KMS-11 (cell line): ENCODE data around the gene SLC25A42.
"Not testable (repeated sequence)": the region's sequence is repeated elsewhere in the genome, so short reads cannot be mapped to it uniquely, and the experiment has no call there.

Source experiments
- H2AFZ ChIP-seq: fragments of 200-600 bp; sonication (generic); 2 replicates; pipeline ENCODE4 v1.6.1; 2016; ENCODE audit warnings: antibody characterized with exemption, mixed run types, low read depth
- H3K27ac ChIP-seq: fragments of 200-600 bp; sonication (generic); 2 replicates; pipeline ENCODE4 v1.6.1; 2016; ENCODE audit warnings: mild to moderate bottlenecking, mixed run types
- H3K27me3 ChIP-seq: fragments of 200-600 bp; sonication (generic); 2 replicates; pipeline ENCODE4 v1.6.1; 2017; ENCODE audit warnings: mild to moderate bottlenecking, low read depth, mixed run types, moderate library complexity; ENCODE audit not compliant: insufficient read depth
- H3K36me3 ChIP-seq: fragments of 200-600 bp; sonication (generic); 2 replicates; pipeline ENCODE4 v1.6.1; 2017; ENCODE audit warnings: mild to moderate bottlenecking, mixed run types; ENCODE audit not compliant: insufficient read depth
- H3K4me1 ChIP-seq: fragments of 200-600 bp; sonication (generic); 2 replicates; pipeline ENCODE4 v1.6.1; 2016; ENCODE audit warnings: mild to moderate bottlenecking, low read depth, mixed run types; ENCODE audit not compliant: poor library complexity, severe bottlenecking
- H3K4me2 ChIP-seq: fragments of 200-600 bp; sonication (generic); 2 replicates; pipeline ENCODE4 v1.7.0; 2016; ENCODE audit warnings: mild to moderate bottlenecking, mixed run types
- H3K4me3 ChIP-seq: fragments of 200-600 bp; sonication (generic); IDR thresholded peaks from 2 replicates; pipeline ENCODE4 v1.6.1; 2017; ENCODE audit warnings: low read depth, low read length, mixed read lengths; ENCODE audit not compliant: insufficient read depth
- H3K79me2 ChIP-seq: fragments of 200-600 bp; sonication (generic); 2 replicates; pipeline ENCODE4 v1.6.1; 2016; ENCODE audit warnings: low read depth, mixed run types; ENCODE audit not compliant: insufficient read depth
- H3K9ac ChIP-seq: fragments of 200-600 bp; sonication (generic); 2 replicates; pipeline ENCODE4 v1.6.1; 2016; ENCODE audit warnings: mild to moderate bottlenecking, mixed run types
- H4K20me1 ChIP-seq: fragments of 200-600 bp; sonication (generic); 2 replicates; pipeline ENCODE4 v1.6.1; 2016; ENCODE audit warnings: mild to moderate bottlenecking, mixed run types; ENCODE audit not compliant: insufficient read depth
- TF ChIP-seq, protein P1 (sequence below): fragments of 200-600 bp; sonication (generic); conservative IDR thresholded peaks from 2 replicates; pipeline ENCODE4 v1.6.1; 2017; ENCODE audit warnings: low read depth, mild to moderate bottlenecking, antibody characterized with exemption, low read length, moderate library complexity, mixed read lengths

Gene SLC25A42

DNA sequence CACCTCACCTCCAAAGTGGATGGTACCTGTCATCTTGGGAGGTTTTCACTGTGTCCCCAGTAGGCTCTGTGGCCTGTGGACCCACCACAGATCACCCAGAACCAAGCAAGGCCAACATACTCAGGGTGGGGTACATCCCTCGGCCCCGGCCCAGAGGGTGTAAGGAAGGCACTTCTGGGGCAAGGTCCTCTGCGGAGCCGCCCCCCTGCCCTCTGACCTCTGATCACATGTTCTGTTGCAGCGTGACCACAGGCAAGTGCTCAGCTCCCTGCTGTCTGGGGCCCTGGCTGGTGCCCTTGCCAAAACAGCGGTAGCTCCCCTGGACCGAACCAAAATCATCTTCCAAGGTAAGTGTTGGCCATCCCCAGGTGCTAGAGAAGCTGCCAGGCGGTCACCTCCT is 37.7 kb downstream of the SLC25A42 start:
- Histone ChIP-seq H3K36me3 (no peaks in the 10 kb centered on the region), H3K4me2 (no peak overlapping the region), H3K79me2 (no peaks in the 10 kb centered on the region), H3K9ac (no peak overlapping the region), H3K27me3 (no peaks in the 10 kb centered on the region), H4K20me1 (no peaks in the 10 kb centered on the region), H3K27ac (no peak overlapping the region), H3K4me1 (no peaks in the 10 kb centered on the region), H3K4me3 (no peak overlapping the region), H2AFZ (no peak overlapping the region)
- TF ChIP-seq, protein P1, sequence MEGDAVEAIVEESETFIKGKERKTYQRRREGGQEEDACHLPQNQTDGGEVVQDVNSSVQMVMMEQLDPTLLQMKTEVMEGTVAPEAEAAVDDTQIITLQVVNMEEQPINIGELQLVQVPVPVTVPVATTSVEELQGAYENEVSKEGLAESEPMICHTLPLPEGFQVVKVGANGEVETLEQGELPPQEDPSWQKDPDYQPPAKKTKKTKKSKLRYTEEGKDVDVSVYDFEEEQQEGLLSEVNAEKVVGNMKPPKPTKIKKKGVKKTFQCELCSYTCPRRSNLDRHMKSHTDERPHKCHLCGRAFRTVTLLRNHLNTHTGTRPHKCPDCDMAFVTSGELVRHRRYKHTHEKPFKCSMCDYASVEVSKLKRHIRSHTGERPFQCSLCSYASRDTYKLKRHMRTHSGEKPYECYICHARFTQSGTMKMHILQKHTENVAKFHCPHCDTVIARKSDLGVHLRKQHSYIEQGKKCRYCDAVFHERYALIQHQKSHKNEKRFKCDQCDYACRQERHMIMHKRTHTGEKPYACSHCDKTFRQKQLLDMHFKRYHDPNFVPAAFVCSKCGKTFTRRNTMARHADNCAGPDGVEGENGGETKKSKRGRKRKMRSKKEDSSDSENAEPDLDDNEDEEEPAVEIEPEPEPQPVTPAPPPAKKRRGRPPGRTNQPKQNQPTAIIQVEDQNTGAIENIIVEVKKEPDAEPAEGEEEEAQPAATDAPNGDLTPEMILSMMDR: no peak

DNA sequence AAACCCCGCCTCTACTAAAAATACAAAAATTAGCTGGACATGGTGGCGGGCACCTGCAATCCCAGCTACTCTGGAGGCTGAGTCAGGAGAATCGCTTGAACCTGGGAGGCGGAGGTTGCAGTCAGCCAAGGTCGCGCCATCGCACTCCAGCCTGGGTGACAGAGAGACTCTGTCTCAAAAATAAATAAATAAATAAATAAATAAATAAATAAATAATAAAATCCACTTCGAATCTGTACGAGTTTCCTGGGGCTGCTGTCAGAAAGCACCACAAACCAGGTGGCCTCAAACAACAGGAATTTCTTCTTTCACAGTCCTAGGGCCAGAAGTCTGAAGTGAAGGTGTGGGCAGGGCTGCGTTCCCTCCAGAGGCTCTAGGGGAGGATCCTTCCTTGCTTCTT is 38.8 kb downstream of the SLC25A42 start:
- H3K4me1 ChIP-seq, H3K36me3 ChIP-seq, H2AFZ ChIP-seq: not testable (repeated sequence)

DNA sequence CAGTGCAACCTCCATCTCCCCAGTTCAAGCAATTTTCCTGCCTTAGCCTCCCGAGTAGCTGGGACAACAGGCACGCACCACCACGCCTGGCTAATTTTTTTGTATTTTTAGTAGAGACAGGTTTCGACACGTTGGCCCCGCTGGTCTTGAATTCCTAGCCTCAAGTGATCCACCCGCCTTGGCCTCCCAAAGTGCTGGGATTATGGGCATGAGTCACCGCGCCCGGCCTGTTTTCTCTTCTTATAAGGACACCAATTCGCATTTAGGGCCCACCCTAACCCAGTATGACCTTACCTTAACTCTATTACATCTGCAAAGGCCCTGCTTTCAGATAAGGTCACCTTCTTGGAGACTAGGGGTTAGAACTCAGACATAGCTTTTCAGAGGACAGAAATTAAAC is 39.4 kb downstream of the SLC25A42 start:
- Histone ChIP-seq H3K79me2 (no peaks in the 10 kb centered on the region), H3K27ac (no peak overlapping the region), H3K4me2 (no peak overlapping the region), H3K9ac (no peak overlapping the region), H3K36me3 (no peaks in the 10 kb centered on the region), H3K27me3 (no peaks in the 10 kb centered on the region), H3K4me3 (no peak overlapping the region), H2AFZ (no peak overlapping the region), H4K20me1 (no peaks in the 10 kb centered on the region), H3K4me1 (no peaks in the 10 kb centered on the region)
- TF ChIP-seq, protein P1: no peak

More for the DNA sequence above, 38.8 kb downstream of the SLC25A42 start:
- H3K27ac ChIP-seq, H3K9ac ChIP-seq, H3K79me2 ChIP-seq, H3K4me2 ChIP-seq, H3K4me3 ChIP-seq, H3K27me3 ChIP-seq, H4K20me1 ChIP-seq: not testable (repeated sequence)

- Histone ChIP-seq H3K4me1 (no peaks in the 10 kb centered on the region), H3K4me2 (no peak overlapping the region), H3K27me3 (no peaks in the 10 kb centered on the region), H3K4me3 (no peak overlapping the region), H3K79me2 (no peaks in the 10 kb centered on the region), H3K9ac (no peak overlapping the region), H4K20me1 (no peaks in the 10 kb centered on the region), H3K27ac (no peak overlapping the region), H3K36me3 (no peaks in the 10 kb centered on the region), H2AFZ (no peak overlapping the region)
- TF ChIP-seq, protein P1: no peak
These were observed 41.7 kb downstream of the SLC25A42 start for GRCh38 chr19:19105365-19106055.

DNA sequence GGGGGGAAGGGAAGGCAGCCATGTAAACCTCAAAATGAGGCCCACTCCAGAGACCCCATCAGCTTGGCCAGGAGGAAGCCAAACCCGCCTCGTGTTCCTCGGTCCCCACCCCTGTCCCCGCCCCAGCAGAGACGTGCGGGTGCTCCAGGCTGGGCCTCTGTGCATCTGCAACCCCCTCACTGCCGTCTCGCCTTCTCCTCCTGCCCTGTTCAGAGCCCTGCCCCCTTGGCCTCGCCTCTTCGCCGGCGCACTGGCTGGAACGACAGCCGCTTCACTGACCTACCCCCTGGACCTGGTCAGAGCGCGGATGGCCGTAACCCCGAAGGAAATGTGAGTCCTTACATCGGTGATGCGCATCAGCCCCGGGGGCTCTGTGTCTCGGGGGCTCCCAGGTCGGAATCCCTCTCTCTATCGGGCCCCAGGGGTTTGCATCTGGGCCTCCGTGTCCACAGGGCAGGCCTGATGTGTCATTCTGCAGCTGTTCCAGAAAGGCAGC is 42.3 kb downstream of the SLC25A42 start:
- no peaks in the 10 kb centered on the region for H3K4me1 ChIP-seq
- TF ChIP-seq, protein P1: no peak

GRCh38 chr19:19106938-19107337 is 43.1 kb downstream of the SLC25A42 start:
- H3K4me2 ChIP-seq, H3K4me3 ChIP-seq, H2AFZ ChIP-seq, H3K36me3 ChIP-seq, H3K27ac ChIP-seq, H3K27me3 ChIP-seq, H4K20me1 ChIP-seq, H3K79me2 ChIP-seq, H3K9ac ChIP-seq, H3K4me1 ChIP-seq: not testable (repeated sequence)

More for the DNA sequence above, 42.3 kb downstream of the SLC25A42 start:
- Histone ChIP-seq H2AFZ (no peak overlapping the region), H3K9ac (no peak overlapping the region), H3K36me3 (no peaks in the 10 kb centered on the region), H3K79me2 (no peaks in the 10 kb centered on the region), H3K27me3 (no peaks in the 10 kb centered on the region), H4K20me1 (no peaks in the 10 kb centered on the region), H3K4me2 (no peak overlapping the region), H3K27ac (no peak overlapping the region), H3K4me3 (no peak overlapping the region)
